OCI-LY7 (cell line): ENCODE results near the gene MBIP.

Source experiments
- EZH2phosphoT487 ChIP-seq: fragments of 200-600 bp; sonication (generic); IDR thresholded peaks from 2 replicates; pipeline ENCODE4 v1.6.1; 2018; ENCODE audit warnings: low read depth, borderline replicate concordance, mild to moderate bottlenecking, mixed run types, antibody characterized with exemption, low read length, moderate library complexity, mixed read lengths
- TF ChIP-seq, protein P1 (sequence below): fragments of 200-600 bp; sonication (generic); conservative IDR thresholded peaks from 2 replicates; pipeline ENCODE4 v1.5.1; 2014; ENCODE audit warnings: mild to moderate bottlenecking, antibody characterized with exemption, low read length, moderate library complexity, mixed read lengths

GRCh38 chr14:36302823-36303222 is 17.6 kb downstream of the MBIP start:
- TF ChIP-seq, protein P1, sequence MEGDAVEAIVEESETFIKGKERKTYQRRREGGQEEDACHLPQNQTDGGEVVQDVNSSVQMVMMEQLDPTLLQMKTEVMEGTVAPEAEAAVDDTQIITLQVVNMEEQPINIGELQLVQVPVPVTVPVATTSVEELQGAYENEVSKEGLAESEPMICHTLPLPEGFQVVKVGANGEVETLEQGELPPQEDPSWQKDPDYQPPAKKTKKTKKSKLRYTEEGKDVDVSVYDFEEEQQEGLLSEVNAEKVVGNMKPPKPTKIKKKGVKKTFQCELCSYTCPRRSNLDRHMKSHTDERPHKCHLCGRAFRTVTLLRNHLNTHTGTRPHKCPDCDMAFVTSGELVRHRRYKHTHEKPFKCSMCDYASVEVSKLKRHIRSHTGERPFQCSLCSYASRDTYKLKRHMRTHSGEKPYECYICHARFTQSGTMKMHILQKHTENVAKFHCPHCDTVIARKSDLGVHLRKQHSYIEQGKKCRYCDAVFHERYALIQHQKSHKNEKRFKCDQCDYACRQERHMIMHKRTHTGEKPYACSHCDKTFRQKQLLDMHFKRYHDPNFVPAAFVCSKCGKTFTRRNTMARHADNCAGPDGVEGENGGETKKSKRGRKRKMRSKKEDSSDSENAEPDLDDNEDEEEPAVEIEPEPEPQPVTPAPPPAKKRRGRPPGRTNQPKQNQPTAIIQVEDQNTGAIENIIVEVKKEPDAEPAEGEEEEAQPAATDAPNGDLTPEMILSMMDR, result no peak
- no peak for TF ChIP-seq EZH2phosphoT487
